Endothelial cell of umbilical vein (primary cell): ENCODE measurements around the gene PARP6. TPM values are rescaled to one million over a fixed set of nuclear protein-coding genes. Genes with fewer than 3 reads are reported as not detected.

Source experiments
- BruUV-seq: library from RNA; stranded (reverse); fragments of 400-500 nt; replicated peaks from 2 replicates; lab custom pipeline; 2021; lab: Mats Ljungman, UMichigan
- CTCF ChIA-PET: fragments of 300-600, 350-600 bp; sonication (Branson Sonifier 250); formaldehyde crosslinking; loops from one replicate; lab custom pipeline; 2021; ENCODE audit warnings: antibody characterized with exemption, inconsistent platforms; lab: Charles Lee
- POLR2A ChIA-PET: fragments of 300-600, 350-600 bp; sonication (Branson Sonifier 250); formaldehyde crosslinking; loops from one replicate; lab custom pipeline; 2021; ENCODE audit warnings: antibody characterized with exemption, inconsistent platforms; lab: Charles Lee
- DNase-seq: peaks from one replicate; pipeline ENCODE4 v3.0.0-alpha.2; 2011; ENCODE audit warnings: low read depth, low spot score
- FAIRE-seq: peaks from 2 replicates; lab custom pipeline; 2011; peaks lifted over from hg19 to GRCh38; lab: Jason Lieb, UNC
- H2AFZ ChIP-seq: 2 replicates; pipeline ENCODE4 v1.6.0; 2012; ENCODE audit warnings: low read depth, low read length, control low read depth, inconsistent platforms
- H3K27ac ChIP-seq: 2 replicates; pipeline ENCODE4 v1.5.1; 2011; ENCODE audit warnings: low read depth, mild to moderate bottlenecking, control low read depth, low read length, moderate library complexity; ENCODE audit not compliant: insufficient read depth
- H3K27me3 ChIP-seq, 2 experiments: 2 replicates each; pipeline versions ENCODE4 v1.6.0 to v1.6.1; 2011; ENCODE audit warnings: low read length in 2 of 2, mixed read lengths in 1 of 2; ENCODE audit not compliant: control insufficient read depth in 2 of 2, insufficient read depth in 2 of 2
- H3K36me3 ChIP-seq, 2 experiments: 2 replicates in 1 of 2; 3 replicates in 1 of 2; pipeline ENCODE4 v1.5.1; 2011; ENCODE audit warnings: low read length in 2 of 2, mild to moderate bottlenecking in 1 of 2, moderate library complexity in 1 of 2; ENCODE audit not compliant: control insufficient read depth in 2 of 2, insufficient read depth in 2 of 2; ENCODE audit errors: extremely low read depth in 1 of 2
- H3K4me1 ChIP-seq: 3 replicates; pipeline ENCODE4 v1.5.1; 2011; ENCODE audit warnings: mild to moderate bottlenecking, low read length; ENCODE audit not compliant: control insufficient read depth, insufficient read depth; ENCODE audit errors: extremely low read depth
- H3K4me2 ChIP-seq: 2 replicates; pipeline ENCODE4 v1.6.1; 2011; ENCODE audit warnings: low read length, control low read depth, mixed read lengths; ENCODE audit not compliant: insufficient read depth
- H3K4me3 ChIP-seq, 3 experiments: fragments of 200-600 bp in 1 of 3; sonication (generic), shearing (Covaris generic) in 1 of 3; replicated peaks in 1 of 3; 2 replicates each; pipeline ENCODE4 v1.5.1; 2011 to 2016; ENCODE audit warnings: control low read depth in 3 of 3, low read length in 3 of 3, mild to moderate bottlenecking in 2 of 3, inconsistent platforms in 1 of 3, low read depth in 1 of 3, moderate library complexity in 1 of 3; ENCODE audit not compliant: insufficient read depth in 1 of 3
- H3K79me2 ChIP-seq: 2 replicates; pipeline ENCODE4 v1.6.0; 2012; ENCODE audit warnings: low read length, inconsistent platforms; ENCODE audit not compliant: control insufficient read depth, insufficient read depth
- H3K9ac ChIP-seq: replicated peaks from 2 replicates; pipeline ENCODE3; 2011; ENCODE audit warnings: low read length, control low read depth; ENCODE audit not compliant: insufficient read depth; ENCODE audit errors: extremely low read depth
- H3K9me1 ChIP-seq: replicated peaks from 3 replicates; pipeline ENCODE4 v1.6.0; 2011; ENCODE audit warnings: mild to moderate bottlenecking, low read length; ENCODE audit not compliant: control insufficient read depth, insufficient read depth; ENCODE audit errors: extremely low read depth
- H3K9me3 ChIP-seq: replicated peaks from 2 replicates; pipeline ENCODE4 v1.5.1; 2012; ENCODE audit warnings: low read length, inconsistent platforms; ENCODE audit not compliant: control insufficient read depth, insufficient read depth
- H4K20me1 ChIP-seq: replicated peaks from 2 replicates; pipeline ENCODE3; 2011; ENCODE audit warnings: mild to moderate bottlenecking, low read length; ENCODE audit not compliant: control insufficient read depth, insufficient read depth; ENCODE audit errors: extremely low read depth
- EZH2 ChIP-seq: IDR thresholded peaks from 2 replicates; pipeline ENCODE4 v1.6.1; 2012; ENCODE audit warnings: borderline replicate concordance, low read depth, mild to moderate bottlenecking, moderate library complexity, low read length, inconsistent platforms; ENCODE audit not compliant: severe bottlenecking
- FOS ChIP-seq: IDR thresholded peaks from 2 replicates; pipeline ENCODE4 v1.6.1; 2011; ENCODE audit warnings: mild to moderate bottlenecking, low read length, moderate library complexity, borderline replicate concordance; ENCODE audit not compliant: insufficient read depth
- GATA2 ChIP-seq: IDR thresholded peaks from 2 replicates; pipeline ENCODE4 v1.7.0; 2011; ENCODE audit warnings: low read depth, mild to moderate bottlenecking, moderate library complexity, mixed read lengths, low read length; ENCODE audit not compliant: insufficient read length, insufficient read depth
- JUN ChIP-seq: IDR thresholded peaks from 2 replicates; pipeline ENCODE4 v1.6.1; 2011; ENCODE audit warnings: borderline replicate concordance, low read depth; ENCODE audit not compliant: insufficient read length, insufficient read depth
- MAX ChIP-seq: IDR thresholded peaks from 2 replicates; pipeline ENCODE4 v1.6.1; 2011; ENCODE audit not compliant: insufficient read depth, insufficient read length
- MYC ChIP-seq: IDR thresholded peaks from one replicate; pipeline ENCODE4 v1.6.1; 2011; ENCODE audit warnings: mild to moderate bottlenecking, low read depth, low read length
- POLR2A ChIP-seq: IDR thresholded peaks from 2 replicates; pipeline ENCODE4 v1.6.1; 2012; ENCODE audit warnings: low read depth, mild to moderate bottlenecking, control low read depth, low read length
- POLR2AphosphoS5 ChIP-seq: IDR thresholded peaks from 2 replicates; pipeline ENCODE4 v1.6.1; 2012; ENCODE audit warnings: low read depth, mild to moderate bottlenecking, control low read depth, low read length, moderate library complexity; ENCODE audit not compliant: insufficient read depth
- dilution Hi-C: fragments of 300-500 bp; cut with MboI; formaldehyde crosslinking; loops from one replicate; pipeline ENCODE4 v1.15.0; 2019; ENCODE audit warnings: low sequenced_read_pairs; ENCODE audit not compliant: extremely low pct_ligation_motif_present
- intact Hi-C: fragments of 100-400 bp; cut with micrococcal nuclease; formaldehyde crosslinking; loops from one replicate; pipeline ENCODE4 v1.10.0; 2022
- polyA plus RNA-seq, 4 experiments: library from polyadenylated mRNA; depleted of rRNA in 3 of 4; stranded (reverse) in 3 of 4; unstranded in 1 of 4; fragments of >200 nt; gene quantifications; 2 replicates each; pipeline versions ENCODE4 v1.2.1 to v1.2.3, GENCODE V29; 2011 to 2012; ENCODE audit warnings: missing spikeins in 1 of 4
- total RNA-seq: library from RNA; stranded (reverse); gene quantifications from 2 replicates; pipeline ENCODE4 v1.2.3, GENCODE V29; 2021
- TF ChIP-seq, protein P1 (sequence below), 2 donors: IDR thresholded peaks; 1 replicate in 1 of 2; 2 replicates in 1 of 2; pipeline ENCODE4 v1.5.1; 2011; ENCODE audit warnings: low read length in 2 of 2, mild to moderate bottlenecking in 2 of 2, moderate library complexity in 2 of 2, control low read depth in 1 of 2, inconsistent platforms in 1 of 2, low read depth in 1 of 2; ENCODE audit not compliant: insufficient read depth in 1 of 2; ENCODE audit errors: extremely low read depth in 1 of 2

The PARP6 gene
- total and polyA plus RNA-seq, 2 donors (not counting 3 experiments of a cell fraction or from before 2014, with no cell fraction given), result 41.1 to 53.3 TPM

- TF ChIP-seq POLR2A (no peak), FOS (no peak), GATA2 (no peak), JUN (no peak), MAX (no peak), POLR2AphosphoS5 (no peak), MYC (no peak), EZH2 (no peak)
- TF ChIP-seq, protein P1, sequence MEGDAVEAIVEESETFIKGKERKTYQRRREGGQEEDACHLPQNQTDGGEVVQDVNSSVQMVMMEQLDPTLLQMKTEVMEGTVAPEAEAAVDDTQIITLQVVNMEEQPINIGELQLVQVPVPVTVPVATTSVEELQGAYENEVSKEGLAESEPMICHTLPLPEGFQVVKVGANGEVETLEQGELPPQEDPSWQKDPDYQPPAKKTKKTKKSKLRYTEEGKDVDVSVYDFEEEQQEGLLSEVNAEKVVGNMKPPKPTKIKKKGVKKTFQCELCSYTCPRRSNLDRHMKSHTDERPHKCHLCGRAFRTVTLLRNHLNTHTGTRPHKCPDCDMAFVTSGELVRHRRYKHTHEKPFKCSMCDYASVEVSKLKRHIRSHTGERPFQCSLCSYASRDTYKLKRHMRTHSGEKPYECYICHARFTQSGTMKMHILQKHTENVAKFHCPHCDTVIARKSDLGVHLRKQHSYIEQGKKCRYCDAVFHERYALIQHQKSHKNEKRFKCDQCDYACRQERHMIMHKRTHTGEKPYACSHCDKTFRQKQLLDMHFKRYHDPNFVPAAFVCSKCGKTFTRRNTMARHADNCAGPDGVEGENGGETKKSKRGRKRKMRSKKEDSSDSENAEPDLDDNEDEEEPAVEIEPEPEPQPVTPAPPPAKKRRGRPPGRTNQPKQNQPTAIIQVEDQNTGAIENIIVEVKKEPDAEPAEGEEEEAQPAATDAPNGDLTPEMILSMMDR (IDR thresholded peaks at IDR 0.05; ENCODE audit: extremely low read depth in 1 of 2, insufficient read depth in 1 of 2, low read depth in 1 of 2, low read length in 2 of 2), result no peak
- POLR2A ChIA-PET, result no interaction called here
Observed at GRCh38 chr15:72235298-72235697, 37.1 kb downstream of the PARP6 start.

More at GRCh38 chr15:72235298-72235697, 37.1 kb downstream of the PARP6 start:
- H3K27me3 ChIP-seq, result no peaks in the 10 kb centered on the region
- H3K79me2 ChIP-seq, result peaks cover 4% of the 10 kb centered on the region
- DNase-seq (no peak), FAIRE-seq (no peak)
- intact Hi-C loops, result loop anchor here (10.0 kb wide), 1 partner anchor 940 kb away; no protein-coding TSS in a partner anchor
- H3K36me3 ChIP-seq, result peaks cover 0 to 2% of the 10 kb centered on the region in 2 experiments
- H3K27ac ChIP-seq, result no peak overlapping the region
- BruUV-seq, result no TSS peak
- H3K4me3 ChIP-seq, result no peak overlapping the region
- no peaks in the 10 kb centered on the region for H3K9me1 ChIP-seq
- H3K4me1 ChIP-seq, result peaks cover 29% of the 10 kb centered on the region
- dilution Hi-C loops, result no loop called here
- H3K4me2 ChIP-seq, result no peak overlapping the region
- no peak overlapping the region for H3K9ac ChIP-seq
- H3K9me3 ChIP-seq, result no peaks in the 10 kb centered on the region
- H4K20me1 ChIP-seq, result no peaks in the 10 kb centered on the region
- CTCF ChIA-PET, result no interaction called here
- H2AFZ ChIP-seq, result no peak overlapping the region
